G401.6 (cell line): ENCODE results near the gene PLEK2.
"Not testable (repeated sequence)": the region's sequence is repeated elsewhere in the genome, so short reads cannot be mapped to it uniquely, and the experiment has no call there.

Experiments
- FAIRE-seq: peaks from 2 replicates; lab custom pipeline; 2012; peaks lifted over from hg19 to GRCh38; lab: Jason Lieb, UNC

Gene PLEK2

GRCh38 chr14:67411820-67412421 is at the start of gene PLEK2:
PLEK2 (minus strand) TSS chr14:67412165; CDS start chr14:67412059, 106 bp downstream.
- FAIRE-seq, result no peak

- FAIRE-seq, result no peak
Observed at GRCh38 chr14:67461341-67461985, 49.5 kb upstream of the PLEK2 start.

GRCh38 chr14:67459336-67459735 is 47.4 kb upstream of the PLEK2 start:
- no peak for FAIRE-seq

- FAIRE-seq, result no peak
Observed at GRCh38 chr14:67457782-67458181, 45.8 kb upstream of the PLEK2 start.

- no peak for FAIRE-seq
Observed at GRCh38 chr14:67456732-67457131, 44.8 kb upstream of the PLEK2 start.

- FAIRE-seq, result no peak
Observed at GRCh38 chr14:67453575-67454300, 41.8 kb upstream of the PLEK2 start.

- FAIRE-seq, result not testable (repeated sequence)
Observed at GRCh38 chr14:67451667-67452066, 39.7 kb upstream of the PLEK2 start.

- no peak for FAIRE-seq
Observed at GRCh38 chr14:67449096-67449495, 37.1 kb upstream of the PLEK2 start.

- no peak for FAIRE-seq
Observed at GRCh38 chr14:67447033-67447381, 35.0 kb upstream of the PLEK2 start.

GRCh38 chr14:67446371-67447032 is 34.5 kb upstream of the PLEK2 start:
- no peak for FAIRE-seq

GRCh38 chr14:67444395-67444794 is 32.4 kb upstream of the PLEK2 start:
- no peak for FAIRE-seq

GRCh38 chr14:67442139-67442906 is 30.4 kb upstream of the PLEK2 start:
- FAIRE-seq, result no peak

GRCh38 chr14:67441672-67442071 is 29.7 kb upstream of the PLEK2 start:
- no peak for FAIRE-seq

GRCh38 chr14:67441256-67441655 is 29.3 kb upstream of the PLEK2 start:
- no peak for FAIRE-seq

- FAIRE-seq, result no peak
Observed at GRCh38 chr14:67440513-67440912, 28.5 kb upstream of the PLEK2 start.

GRCh38 chr14:67438969-67439368 is 27.0 kb upstream of the PLEK2 start:
- no peak for FAIRE-seq

GRCh38 chr14:67436006-67436866 is 24.3 kb upstream of the PLEK2 start:
- FAIRE-seq, result no peak

GRCh38 chr14:67435603-67436002 is 23.6 kb upstream of the PLEK2 start:
- no peak for FAIRE-seq

- no peak for FAIRE-seq
Observed at GRCh38 chr14:67432050-67432564, 20.1 kb upstream of the PLEK2 start.

GRCh38 chr14:67429510-67430205 is 17.7 kb upstream of the PLEK2 start:
- FAIRE-seq, result no peak
